PC-9 (cell line): Measurements from ENCODE around the gene TET2. TPM values are rescaled to one million over a fixed set of nuclear protein-coding genes. Genes with fewer than 3 reads are reported as not detected.

Experiments used
- BruUV-seq: library from RNA; stranded (reverse); fragments of 400-500 nt; replicated peaks from 2 replicates; lab custom pipeline; 2021; lab: Mats Ljungman, UMichigan
- CTCF ChIA-PET: fragments of 300-600 bp; sonication (Branson Sonifier 250); formaldehyde crosslinking; loops from one replicate; lab custom pipeline; 2022; ENCODE audit warnings: antibody characterized with exemption; lab: Charles Lee
- POLR2A ChIA-PET: fragments of 300-600 bp; sonication (Branson Sonifier 250); formaldehyde crosslinking; loops from one replicate; lab custom pipeline; 2022; ENCODE audit warnings: antibody characterized with exemption; ENCODE audit not compliant: unreplicated experiment; lab: Charles Lee
- DNase-seq, 2 experiments: peaks; one replicate each; pipeline versions ENCODE4 v3.0.0 to v3.0.0-alpha.2; 2015 to 2022; ENCODE audit warnings: mixed read lengths in 1 of 2
- H2AFZ ChIP-seq: fragments of 200-600 bp; sonication (generic); 2 replicates; pipeline ENCODE4 v1.8.1; 2017; ENCODE audit warnings: antibody characterized with exemption
- H3F3A ChIP-seq: fragments of 200-600 bp; sonication (generic); 2 replicates; pipeline ENCODE4 v1.8.1; 2017; ENCODE audit warnings: antibody characterized with exemption, mild to moderate bottlenecking, low read depth; ENCODE audit not compliant: insufficient read depth
- H3K27ac ChIP-seq: fragments of 200-600 bp; sonication (generic); 2 replicates; pipeline ENCODE4 v1.6.1; 2016; ENCODE audit warnings: mixed run types
- H3K27me3 ChIP-seq: fragments of 200-600 bp; sonication (generic); 2 replicates; pipeline ENCODE4 v1.6.1; 2016; ENCODE audit warnings: low read depth, mixed run types; ENCODE audit not compliant: insufficient read depth
- H3K36me3 ChIP-seq: fragments of 200-600 bp; sonication (generic); 2 replicates; pipeline ENCODE4 v1.6.1; 2016; ENCODE audit warnings: low read depth, mixed run types
- H3K4me1 ChIP-seq: fragments of 200-600 bp; sonication (generic); replicated peaks from 2 replicates; pipeline ENCODE4 v1.6.1; 2016; ENCODE audit warnings: mixed run types; ENCODE audit not compliant: insufficient read depth
- H3K4me2 ChIP-seq: fragments of 200-600 bp; sonication (generic); 2 replicates; pipeline ENCODE4 v1.6.1; 2017; ENCODE audit warnings: mixed run types
- H3K4me3 ChIP-seq: fragments of 200-600 bp; sonication (generic); 2 replicates; pipeline ENCODE4 v1.6.1; 2016; ENCODE audit warnings: mixed run types
- H3K79me2 ChIP-seq: fragments of 200-600 bp; sonication (generic); 2 replicates; pipeline ENCODE4 v1.6.1; 2017; ENCODE audit warnings: low read depth, mixed run types
- H3K9me2 ChIP-seq: fragments of 200-600 bp; sonication (generic); 2 replicates; pipeline ENCODE4 v1.8.1; 2017; ENCODE audit warnings: mild to moderate bottlenecking; ENCODE audit not compliant: insufficient read depth
- H3K9me3 ChIP-seq: fragments of 200-600 bp; sonication (generic); 2 replicates; pipeline ENCODE4 v1.8.1; 2016; ENCODE audit warnings: low read depth; ENCODE audit not compliant: insufficient read depth
- H4K20me1 ChIP-seq: fragments of 200-600 bp; sonication (generic); 2 replicates; pipeline ENCODE4 v1.8.1; 2017; ENCODE audit not compliant: insufficient read depth
- CTCF ChIP-seq: fragments of 200-600 bp; sonication (generic); conservative IDR thresholded peaks from 2 replicates; pipeline ENCODE4 v1.6.1; 2017; ENCODE audit warnings: mixed run types, antibody characterized with exemption, mild to moderate bottlenecking, moderate library complexity
- EZH2 ChIP-seq: fragments of 200-600 bp; sonication (generic); IDR thresholded peaks from 2 replicates; pipeline ENCODE4 v1.8.0; 2017; ENCODE audit warnings: antibody characterized with exemption, low read depth
- intact Hi-C: fragments of 100-400 bp; cut with micrococcal nuclease; formaldehyde crosslinking; loops from one replicate; pipeline ENCODE4 v1.10.0; 2022; ENCODE audit not compliant: unreplicated experiment
- total RNA-seq: library from RNA; stranded (reverse); gene quantifications from 2 replicates; pipeline ENCODE4 v1.2.3, GENCODE V29; 2021

The TET2 gene
- total RNA-seq, 1 experiment from 2014 or later, result 6.6 TPM

- ChIA-PET POLR2A (no interaction called here), CTCF (no interaction called here)
- no peak overlapping the region for H3K4me2 ChIP-seq
- H3K4me1 ChIP-seq, result peaks cover 4% of the 10 kb centered on the region; the same call in 1 of the 2 replicates
- no peak overlapping the region for H3K27ac ChIP-seq
- no peaks in the 10 kb centered on the region for H3K36me3 ChIP-seq
- no peak overlapping the region for H3K4me3 ChIP-seq
- H3K79me2 ChIP-seq, result no peaks in the 10 kb centered on the region
- TF ChIP-seq CTCF, result no peak
- TF ChIP-seq EZH2, result no peak
- no peaks in the 10 kb centered on the region for H3K9me3 ChIP-seq
- intact Hi-C loops, result no loop called here
- H4K20me1 ChIP-seq, result no peaks in the 10 kb centered on the region
- H3K9me2 ChIP-seq, result no peaks in the 10 kb centered on the region
- H2AFZ ChIP-seq, result no peak overlapping the region
- DNase-seq, result no peak
- no TSS peak for BruUV-seq
- H3K27me3 ChIP-seq, result no peaks in the 10 kb centered on the region
- H3F3A ChIP-seq, result no peaks in the 10 kb centered on the region
Observed at GRCh38 chr4:105193536-105193935, 46.9 kb downstream of the TET2 start.

- Histone ChIP-seq H3K4me2 (no peak overlapping the region), H3K9me2 (no peaks in the 10 kb centered on the region), H3K4me3 (no peak overlapping the region), H2AFZ (no peak overlapping the region), H3K27ac (no peak overlapping the region), H4K20me1 (no peaks in the 10 kb centered on the region), H3K27me3 (no peaks in the 10 kb centered on the region), H3K4me1 (peaks cover 4% of the 10 kb centered on the region; the same call in 1 of the 2 replicates), H3F3A (no peaks in the 10 kb centered on the region), H3K79me2 (no peaks in the 10 kb centered on the region), H3K36me3 (no peaks in the 10 kb centered on the region), H3K9me3 (no peaks in the 10 kb centered on the region)
- ChIA-PET POLR2A (no interaction called here), CTCF (no interaction called here)
- DNase-seq, result no peak
- intact Hi-C loops, result no loop called here
- BruUV-seq, result no TSS peak
- TF ChIP-seq EZH2 (no peak), CTCF (no peak)
Observed at GRCh38 chr4:105194328-105195231, 47.9 kb downstream of the TET2 start.

GRCh38 chr4:105196523-105197145 lies 50.0 kb downstream of the TET2 start:
- no peaks in the 10 kb centered on the region for H4K20me1 ChIP-seq
- H3K79me2 ChIP-seq, result no peaks in the 10 kb centered on the region
- H3K27ac ChIP-seq, result no peak overlapping the region
- BruUV-seq, result no TSS peak
- no peak overlapping the region for H2AFZ ChIP-seq
- H3K4me1 ChIP-seq, result peaks cover 4% of the 10 kb centered on the region; the same call in 1 of the 2 replicates
- no peaks in the 10 kb centered on the region for H3K36me3 ChIP-seq
- DNase-seq, result no peak
- H3K9me3 ChIP-seq, result no peaks in the 10 kb centered on the region
- no peak overlapping the region for H3K4me3 ChIP-seq
- ChIA-PET POLR2A (interaction anchor here (0.5 to 0.7 kb wide), 2 partner anchors 82 to 132 kb away, joined by 3 to 4 read pairs; no protein-coding TSS in a partner anchor), CTCF (no interaction called here)
- H3K4me2 ChIP-seq, result no peak overlapping the region
- no peaks in the 10 kb centered on the region for H3K9me2 ChIP-seq
- no peak for TF ChIP-seq EZH2
- TF ChIP-seq CTCF, result no peak
- no peaks in the 10 kb centered on the region for H3F3A ChIP-seq
- intact Hi-C loops, result no loop called here
- H3K27me3 ChIP-seq, result no peaks in the 10 kb centered on the region
